HUES6 (cell line): ENCODE results near the gene HAUS6.
"Not testable (repeated sequence)": the region's sequence is repeated elsewhere in the genome, so short reads cannot be mapped to it uniquely, and the experiment has no call there.

ENCODE experiments used
- H3K27ac ChIP-seq: 2 replicates; pipeline ENCODE4 v1.7.0; 2013; ENCODE audit warnings: low read depth, mild to moderate bottlenecking, low read length, inconsistent platforms
- H3K27me3 ChIP-seq: 2 replicates; pipeline ENCODE4 v1.6.1; 2013; ENCODE audit warnings: low read length; ENCODE audit not compliant: control insufficient read depth, insufficient read depth
- H3K36me3 ChIP-seq: 2 replicates; pipeline ENCODE4 v1.6.1; 2013; ENCODE audit warnings: low read length; ENCODE audit not compliant: control insufficient read depth, insufficient read depth
- H3K4me1 ChIP-seq: 2 replicates; pipeline ENCODE4 v1.6.1; 2013; ENCODE audit warnings: low read length; ENCODE audit not compliant: control insufficient read depth, insufficient read depth
- H3K4me3 ChIP-seq: 2 replicates; pipeline ENCODE4 v1.5.1; 2013; ENCODE audit warnings: low read depth, low read length
- H3K9ac ChIP-seq: one replicate; pipeline ENCODE4 v1.6.1; 2013; ENCODE audit warnings: mild to moderate bottlenecking, low read length
- H3K9me3 ChIP-seq: 2 replicates; pipeline ENCODE4 v1.6.1; 2013; ENCODE audit warnings: low read depth, low read length; ENCODE audit not compliant: control insufficient read depth, insufficient read depth

HAUS6 gene

GRCh38 chr9:19030899-19031298 is 71.8 kb downstream of the HAUS6 start:
- Histone ChIP-seq H3K4me1 (no peaks in the 10 kb centered on the region), H3K9ac (no peak overlapping the region), H3K36me3 (no peaks in the 10 kb centered on the region), H3K27me3 (no peaks in the 10 kb centered on the region), H3K27ac (no peak overlapping the region), H3K9me3 (no peaks in the 10 kb centered on the region), H3K4me3 (no peak overlapping the region)

GRCh38 chr9:19028835-19029451 is 73.8 kb downstream of the HAUS6 start:
- Histone ChIP-seq H3K4me3 (no peak overlapping the region), H3K27me3 (no peaks in the 10 kb centered on the region), H3K4me1 (no peaks in the 10 kb centered on the region), H3K36me3 (no peaks in the 10 kb centered on the region), H3K27ac (no peak overlapping the region), H3K9ac (no peak overlapping the region), H3K9me3 (no peaks in the 10 kb centered on the region)

- Histone ChIP-seq H3K4me3 (no peak overlapping the region), H3K27ac (no peak overlapping the region), H3K36me3 (no peaks in the 10 kb centered on the region), H3K9ac (no peak overlapping the region), H3K9me3 (no peaks in the 10 kb centered on the region), H3K27me3 (no peaks in the 10 kb centered on the region), H3K4me1 (no peaks in the 10 kb centered on the region)
These were observed 74.9 kb downstream of the HAUS6 start for GRCh38 chr9:19027825-19028224.

GRCh38 chr9:19026375-19026774 is 76.3 kb downstream of the HAUS6 start:
- Histone ChIP-seq H3K9ac (no peak overlapping the region), H3K27ac (no peak overlapping the region)

GRCh38 chr9:19023078-19023477 is 79.6 kb downstream of the HAUS6 start:
- Histone ChIP-seq H3K4me3 (no peak overlapping the region), H3K9me3 (no peaks in the 10 kb centered on the region), H3K4me1 (no peaks in the 10 kb centered on the region), H3K27ac (no peak overlapping the region), H3K36me3 (no peaks in the 10 kb centered on the region), H3K9ac (no peak overlapping the region), H3K27me3 (no peaks in the 10 kb centered on the region)

More at GRCh38 chr9:19026375-19026774, 76.3 kb downstream of the HAUS6 start:
- H3K9me3 ChIP-seq = no peaks in the 10 kb centered on the region
- no peaks in the 10 kb centered on the region for H3K36me3 ChIP-seq
- no peak overlapping the region for H3K4me3 ChIP-seq
- no peaks in the 10 kb centered on the region for H3K27me3 ChIP-seq
- no peaks in the 10 kb centered on the region for H3K4me1 ChIP-seq

- Histone ChIP-seq H3K9me3 (no peaks in the 10 kb centered on the region), H3K4me1 (no peaks in the 10 kb centered on the region), H3K9ac (no peak overlapping the region), H3K27ac (no peak overlapping the region), H3K36me3 (no peaks in the 10 kb centered on the region), H3K4me3 (no peak overlapping the region), H3K27me3 (no peaks in the 10 kb centered on the region)
These were observed 80.5 kb downstream of the HAUS6 start for GRCh38 chr9:19022206-19022605.

GRCh38 chr9:19021649-19022048 is 81.1 kb downstream of the HAUS6 start:
- not testable (repeated sequence) for H3K4me1 ChIP-seq, H3K9ac ChIP-seq, H3K9me3 ChIP-seq, H3K4me3 ChIP-seq, H3K27ac ChIP-seq, H3K36me3 ChIP-seq, H3K27me3 ChIP-seq

- Histone ChIP-seq H3K27me3 (no peaks in the 10 kb centered on the region), H3K36me3 (no peaks in the 10 kb centered on the region), H3K27ac (no peak overlapping the region), H3K4me1 (no peaks in the 10 kb centered on the region), H3K9ac (no peak overlapping the region), H3K9me3 (no peaks in the 10 kb centered on the region), H3K4me3 (no peak overlapping the region)
These were observed 81.7 kb downstream of the HAUS6 start for GRCh38 chr9:19020886-19021455.

- H3K4me3 ChIP-seq = no peak overlapping the region
- no peaks in the 10 kb centered on the region for H3K4me1 ChIP-seq
- H3K9ac ChIP-seq = no peak overlapping the region
- H3K36me3 ChIP-seq = no peaks in the 10 kb centered on the region
- H3K27ac ChIP-seq = no peak overlapping the region
- no peaks in the 10 kb centered on the region for H3K27me3 ChIP-seq
- no peaks in the 10 kb centered on the region for H3K9me3 ChIP-seq
These were observed 84.5 kb downstream of the HAUS6 start for GRCh38 chr9:19018201-19018600.

- H3K4me3 ChIP-seq = no peak overlapping the region
- no peaks in the 10 kb centered on the region for H3K36me3 ChIP-seq
- H3K4me1 ChIP-seq = no peaks in the 10 kb centered on the region
- no peak overlapping the region for H3K27ac ChIP-seq
- H3K27me3 ChIP-seq = no peaks in the 10 kb centered on the region
- no peak overlapping the region for H3K9ac ChIP-seq
- H3K9me3 ChIP-seq = 0 out of 2 replicates have a peak, but pooled peaks cover under 1% of the 10 kb centered on the region
These were observed 93.2 kb downstream of the HAUS6 start for GRCh38 chr9:19009391-19009965.
